ENCODE data around the gene TMEM132C.

DNA sequence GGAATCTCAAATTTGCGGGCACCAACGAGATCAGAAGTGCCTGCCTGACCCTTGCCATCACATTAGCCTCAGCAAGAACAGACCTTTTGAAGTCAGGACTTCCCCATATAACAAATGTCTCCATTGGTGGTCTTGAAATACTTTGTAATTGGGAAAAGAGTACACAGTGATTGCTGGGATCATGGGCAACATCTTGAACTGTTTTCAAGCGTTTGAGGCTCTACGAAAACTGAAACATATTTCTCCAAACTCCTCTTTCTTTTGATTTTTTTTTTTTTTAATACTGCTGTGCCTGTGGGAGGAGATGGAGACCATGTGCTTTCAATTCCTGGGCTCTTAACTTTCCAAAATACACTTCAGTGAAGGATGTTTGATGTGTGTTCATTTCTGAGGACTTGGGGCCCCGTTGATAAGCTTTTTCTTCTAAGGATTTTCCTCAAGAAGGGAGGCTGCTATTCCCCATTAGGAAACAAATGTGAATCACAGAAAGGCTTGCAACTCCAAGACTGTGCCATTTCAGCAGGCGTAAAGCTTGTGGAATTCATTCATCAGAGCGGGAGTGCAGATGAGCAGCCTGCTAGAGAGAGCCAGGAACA is 94.5 kb downstream of the TMEM132C start:
- TF ChIP-seq, protein P1, sequence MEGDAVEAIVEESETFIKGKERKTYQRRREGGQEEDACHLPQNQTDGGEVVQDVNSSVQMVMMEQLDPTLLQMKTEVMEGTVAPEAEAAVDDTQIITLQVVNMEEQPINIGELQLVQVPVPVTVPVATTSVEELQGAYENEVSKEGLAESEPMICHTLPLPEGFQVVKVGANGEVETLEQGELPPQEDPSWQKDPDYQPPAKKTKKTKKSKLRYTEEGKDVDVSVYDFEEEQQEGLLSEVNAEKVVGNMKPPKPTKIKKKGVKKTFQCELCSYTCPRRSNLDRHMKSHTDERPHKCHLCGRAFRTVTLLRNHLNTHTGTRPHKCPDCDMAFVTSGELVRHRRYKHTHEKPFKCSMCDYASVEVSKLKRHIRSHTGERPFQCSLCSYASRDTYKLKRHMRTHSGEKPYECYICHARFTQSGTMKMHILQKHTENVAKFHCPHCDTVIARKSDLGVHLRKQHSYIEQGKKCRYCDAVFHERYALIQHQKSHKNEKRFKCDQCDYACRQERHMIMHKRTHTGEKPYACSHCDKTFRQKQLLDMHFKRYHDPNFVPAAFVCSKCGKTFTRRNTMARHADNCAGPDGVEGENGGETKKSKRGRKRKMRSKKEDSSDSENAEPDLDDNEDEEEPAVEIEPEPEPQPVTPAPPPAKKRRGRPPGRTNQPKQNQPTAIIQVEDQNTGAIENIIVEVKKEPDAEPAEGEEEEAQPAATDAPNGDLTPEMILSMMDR (IDR thresholded peaks at IDR 0.05; ENCODE audit: insufficient read depth, low read length) = no peak
- no peak for TF ChIP-seq GABPA (IDR thresholded peaks at IDR 0.05; ENCODE audit: low read depth)
- TF ChIP-seq POLR2AphosphoS5 (IDR thresholded peaks at IDR 0.05; ENCODE audit: low read depth) = no peak
- TF ChIP-seq, protein P2, sequence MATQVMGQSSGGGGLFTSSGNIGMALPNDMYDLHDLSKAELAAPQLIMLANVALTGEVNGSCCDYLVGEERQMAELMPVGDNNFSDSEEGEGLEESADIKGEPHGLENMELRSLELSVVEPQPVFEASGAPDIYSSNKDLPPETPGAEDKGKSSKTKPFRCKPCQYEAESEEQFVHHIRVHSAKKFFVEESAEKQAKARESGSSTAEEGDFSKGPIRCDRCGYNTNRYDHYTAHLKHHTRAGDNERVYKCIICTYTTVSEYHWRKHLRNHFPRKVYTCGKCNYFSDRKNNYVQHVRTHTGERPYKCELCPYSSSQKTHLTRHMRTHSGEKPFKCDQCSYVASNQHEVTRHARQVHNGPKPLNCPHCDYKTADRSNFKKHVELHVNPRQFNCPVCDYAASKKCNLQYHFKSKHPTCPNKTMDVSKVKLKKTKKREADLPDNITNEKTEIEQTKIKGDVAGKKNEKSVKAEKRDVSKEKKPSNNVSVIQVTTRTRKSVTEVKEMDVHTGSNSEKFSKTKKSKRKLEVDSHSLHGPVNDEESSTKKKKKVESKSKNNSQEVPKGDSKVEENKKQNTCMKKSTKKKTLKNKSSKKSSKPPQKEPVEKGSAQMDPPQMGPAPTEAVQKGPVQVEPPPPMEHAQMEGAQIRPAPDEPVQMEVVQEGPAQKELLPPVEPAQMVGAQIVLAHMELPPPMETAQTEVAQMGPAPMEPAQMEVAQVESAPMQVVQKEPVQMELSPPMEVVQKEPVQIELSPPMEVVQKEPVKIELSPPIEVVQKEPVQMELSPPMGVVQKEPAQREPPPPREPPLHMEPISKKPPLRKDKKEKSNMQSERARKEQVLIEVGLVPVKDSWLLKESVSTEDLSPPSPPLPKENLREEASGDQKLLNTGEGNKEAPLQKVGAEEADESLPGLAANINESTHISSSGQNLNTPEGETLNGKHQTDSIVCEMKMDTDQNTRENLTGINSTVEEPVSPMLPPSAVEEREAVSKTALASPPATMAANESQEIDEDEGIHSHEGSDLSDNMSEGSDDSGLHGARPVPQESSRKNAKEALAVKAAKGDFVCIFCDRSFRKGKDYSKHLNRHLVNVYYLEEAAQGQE (IDR thresholded peaks at IDR 0.05; ENCODE audit: insufficient replicate concordance, low read depth) = no peak
- no peak for TF ChIP-seq SPI1 (IDR thresholded peaks at IDR 0.05; ENCODE audit: borderline replicate concordance, low read depth)

Measured in HL-60 (cell line).